IMR-90 (cell line): ENCODE measurements around the gene TET1.

ENCODE experiments used
- BHLHE40 ChIP-seq: fragments of 150-350 bp; IDR thresholded peaks from 2 replicates; pipeline ENCODE4 v1.6.1; 2016; ENCODE audit warnings: mild to moderate bottlenecking, low read depth, low read length
- CEBPB ChIP-seq: IDR thresholded peaks from 2 replicates; pipeline ENCODE4 v1.6.1; 2012; ENCODE audit warnings: low read depth, low read length, improper control_type of control experiment
- CHD1 ChIP-seq: IDR thresholded peaks from 2 replicates; pipeline ENCODE4 v1.6.1; 2012; ENCODE audit warnings: low read depth, low read length, improper control_type of control experiment
- CTCF ChIP-seq: conservative IDR thresholded peaks from 2 replicates; pipeline ENCODE4 v1.5.1; 2012; ENCODE audit warnings: mild to moderate bottlenecking, low read depth, low read length, improper control_type of control experiment
- ELK1 ChIP-seq: fragments of 150-350 bp; IDR thresholded peaks from 2 replicates; pipeline ENCODE4 v1.6.1; 2016; ENCODE audit warnings: low read depth, mild to moderate bottlenecking, low read length, moderate library complexity, borderline replicate concordance
- FOS ChIP-seq: fragments of 150-350 bp; IDR thresholded peaks from 2 replicates; pipeline ENCODE4 v1.6.1; 2016; ENCODE audit warnings: low read depth, low read length
- MAFK ChIP-seq: IDR thresholded peaks from 2 replicates; pipeline ENCODE4 v1.6.1; 2012; ENCODE audit warnings: low read depth, low read length, improper control_type of control experiment
- MXI1 ChIP-seq: IDR thresholded peaks from 2 replicates; pipeline ENCODE4 v1.6.1; 2012; ENCODE audit warnings: low read depth, mild to moderate bottlenecking, low read length, moderate library complexity, borderline replicate concordance
- NFE2L2 ChIP-seq: fragments of 150-350 bp; IDR thresholded peaks from 2 replicates; pipeline ENCODE4 v1.6.1; 2016; ENCODE audit warnings: low read depth, mild to moderate bottlenecking, low read length
- POLR2A ChIP-seq: IDR thresholded peaks from 2 replicates; pipeline ENCODE4 v1.6.1; 2012; ENCODE audit warnings: mild to moderate bottlenecking, low read depth, low read length
- RAD21 ChIP-seq: IDR thresholded peaks from 2 replicates; pipeline ENCODE4 v1.6.1; 2012; ENCODE audit warnings: low read length, improper control_type of control experiment
- RCOR1 ChIP-seq: IDR thresholded peaks from 2 replicates; pipeline ENCODE4 v1.6.1; 2012; ENCODE audit warnings: mild to moderate bottlenecking, low read length, improper control_type of control experiment; ENCODE audit not compliant: insufficient replicate concordance
- SMC3 ChIP-seq: fragments of 150-350 bp; IDR thresholded peaks from 2 replicates; pipeline ENCODE4 v1.6.1; 2016; ENCODE audit warnings: low read depth, mild to moderate bottlenecking, antibody characterized with exemption, low read length, moderate library complexity
- USF2 ChIP-seq: fragments of 150-350 bp; IDR thresholded peaks from 2 replicates; pipeline ENCODE4 v1.6.1; 2017; ENCODE audit warnings: mild to moderate bottlenecking, antibody characterized with exemption, low read length, low read depth

- TF ChIP-seq CTCF (no peak), FOS (no peak), CEBPB (no peak), SMC3 (no peak), MXI1 (0 out of 2 replicates have a peak, but pooled peaks have one; percentile 38), POLR2A (peak; percentile 77), RAD21 (no peak), ELK1 (no peak), RCOR1 (no peak), BHLHE40 (peak; percentile 84), MAFK (no peak), USF2 (peak; percentile 97), NFE2L2 (no peak), CHD1 (no peak)
These were observed 160.9 kb downstream of the TET1 start, which contains the start of gene CCAR1 for GRCh38 chr10:68720793-68721672.
